Astrocyte (in vitro differentiated cells and primary cell): ENCODE results near the gene PATJ.

Experiments used
- CTCF ChIP-seq: IDR thresholded peaks from 2 replicates; pipeline ENCODE4 v1.5.1; 2011; ENCODE audit warnings: low read depth, mild to moderate bottlenecking, inconsistent platforms, low read length, moderate library complexity; ENCODE audit not compliant: insufficient read depth
- EZH2 ChIP-seq: IDR thresholded peaks from 2 replicates; pipeline ENCODE4 v1.6.1; 2012; ENCODE audit warnings: mild to moderate bottlenecking, low read length, inconsistent platforms; ENCODE audit not compliant: insufficient read depth

GRCh38 chr1:62093261-62093660, 351.0 kb downstream of the PATJ start:
- TF ChIP-seq CTCF (no peak), EZH2 (no peak)
